AG09309 (cell line): Measurements from ENCODE around the gene MMP14.
A peak's percentile ranks its signal among the peaks of the same experiment; 100 is the strongest.
"Not testable (repeated sequence)": the region's sequence is repeated elsewhere in the genome, so short reads cannot be mapped to it uniquely, and the experiment has no call there.

Experiments
- DNase-seq: peaks from one replicate; pipeline ENCODE4 v3.0.0-alpha.2; 2010; ENCODE audit warnings: low read depth
- H3K4me3 ChIP-seq: 2 replicates; pipeline ENCODE4 v1.5.1; 2011; ENCODE audit warnings: mild to moderate bottlenecking, low read depth, low read length, moderate library complexity; ENCODE audit not compliant: control insufficient read depth
- TF ChIP-seq, protein P1 (sequence below): IDR thresholded peaks from 2 replicates; pipeline ENCODE4 v1.5.1; 2011; ENCODE audit warnings: mild to moderate bottlenecking, low read depth, low read length, inconsistent platforms; ENCODE audit not compliant: insufficient read depth, control insufficient read depth; ENCODE audit errors: missing control alignments

The MMP14 gene

GRCh38 chr14:22836301-22837113, at the start of gene MMP14:
TSS of gene MMP14 (plus strand) at chr14:22836585. CDS start at chr14:22836818, 233 bp downstream.
- peak within 1 kb of the TSS; percentile 86 for H3K4me3 ChIP-seq
- TF ChIP-seq, protein P1, sequence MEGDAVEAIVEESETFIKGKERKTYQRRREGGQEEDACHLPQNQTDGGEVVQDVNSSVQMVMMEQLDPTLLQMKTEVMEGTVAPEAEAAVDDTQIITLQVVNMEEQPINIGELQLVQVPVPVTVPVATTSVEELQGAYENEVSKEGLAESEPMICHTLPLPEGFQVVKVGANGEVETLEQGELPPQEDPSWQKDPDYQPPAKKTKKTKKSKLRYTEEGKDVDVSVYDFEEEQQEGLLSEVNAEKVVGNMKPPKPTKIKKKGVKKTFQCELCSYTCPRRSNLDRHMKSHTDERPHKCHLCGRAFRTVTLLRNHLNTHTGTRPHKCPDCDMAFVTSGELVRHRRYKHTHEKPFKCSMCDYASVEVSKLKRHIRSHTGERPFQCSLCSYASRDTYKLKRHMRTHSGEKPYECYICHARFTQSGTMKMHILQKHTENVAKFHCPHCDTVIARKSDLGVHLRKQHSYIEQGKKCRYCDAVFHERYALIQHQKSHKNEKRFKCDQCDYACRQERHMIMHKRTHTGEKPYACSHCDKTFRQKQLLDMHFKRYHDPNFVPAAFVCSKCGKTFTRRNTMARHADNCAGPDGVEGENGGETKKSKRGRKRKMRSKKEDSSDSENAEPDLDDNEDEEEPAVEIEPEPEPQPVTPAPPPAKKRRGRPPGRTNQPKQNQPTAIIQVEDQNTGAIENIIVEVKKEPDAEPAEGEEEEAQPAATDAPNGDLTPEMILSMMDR: peak; percentile 66
- no peak for DNase-seq

DNA sequence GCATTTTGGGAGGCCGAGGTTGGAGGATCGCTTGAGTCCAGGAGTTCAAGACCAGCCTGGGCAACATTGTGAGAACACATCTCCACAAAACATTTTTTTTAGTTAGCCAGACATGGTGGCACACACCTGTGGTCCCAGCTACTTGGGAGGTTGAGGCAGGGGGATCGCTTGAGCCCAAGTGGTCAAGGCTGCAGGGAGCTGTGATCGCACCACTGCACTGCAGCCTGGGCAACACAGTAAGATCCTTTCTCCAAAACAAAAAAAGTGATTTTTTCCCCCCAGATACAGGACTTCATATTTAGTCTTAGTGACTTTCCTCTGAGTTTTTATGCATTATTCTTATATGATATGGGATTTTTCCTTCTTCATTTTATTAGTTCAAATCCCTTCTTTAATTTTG, 49.7 kb upstream of the MMP14 start:
- TF ChIP-seq, protein P1: no peak
- no peak for DNase-seq
- no peak overlapping the region for H3K4me3 ChIP-seq

DNA sequence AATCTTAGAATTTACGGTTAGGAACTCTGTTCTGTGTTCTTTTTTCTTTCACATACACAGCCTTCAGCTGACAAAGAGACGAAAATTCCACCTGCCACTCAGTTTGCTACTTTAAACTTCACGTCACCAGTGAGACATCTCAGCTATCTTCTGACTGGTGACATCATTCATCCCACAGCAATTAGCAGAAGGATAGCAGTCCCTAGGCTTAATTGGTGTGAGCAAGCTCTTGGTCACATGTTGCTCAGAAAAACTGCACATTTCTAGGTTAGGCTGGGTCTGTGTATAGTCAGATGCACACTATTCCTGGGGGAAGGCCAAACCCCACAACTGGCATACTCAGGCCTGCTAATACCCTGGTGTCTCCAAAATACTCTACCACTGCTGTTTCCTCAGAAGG, 45.1 kb upstream of the MMP14 start:
- TF ChIP-seq, protein P1: no peak
- H3K4me3 ChIP-seq: no peak overlapping the region
- DNase-seq: peak; percentile 23

DNA sequence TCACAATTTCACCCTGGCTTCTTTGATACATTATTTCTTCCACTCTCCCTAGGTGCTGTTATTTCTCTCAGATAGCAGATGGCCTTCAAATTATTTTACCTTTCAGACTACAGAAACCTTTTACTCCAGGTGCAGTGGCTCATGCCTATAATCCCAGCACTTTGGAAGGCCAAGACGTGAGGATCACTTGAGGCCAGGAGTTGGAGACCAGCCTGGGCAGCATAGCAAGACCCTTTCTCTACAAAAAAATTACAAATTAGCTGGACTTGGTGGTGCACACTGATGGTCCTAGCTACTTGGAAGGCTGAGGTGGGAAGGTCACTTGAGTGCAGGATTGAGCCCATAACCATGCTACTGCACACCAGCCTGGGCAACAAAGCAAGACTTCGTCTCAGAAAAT, 44.2 kb upstream of the MMP14 start:
- no peak for DNase-seq
- no peak overlapping the region for H3K4me3 ChIP-seq
- TF ChIP-seq, protein P1: no peak

DNA sequence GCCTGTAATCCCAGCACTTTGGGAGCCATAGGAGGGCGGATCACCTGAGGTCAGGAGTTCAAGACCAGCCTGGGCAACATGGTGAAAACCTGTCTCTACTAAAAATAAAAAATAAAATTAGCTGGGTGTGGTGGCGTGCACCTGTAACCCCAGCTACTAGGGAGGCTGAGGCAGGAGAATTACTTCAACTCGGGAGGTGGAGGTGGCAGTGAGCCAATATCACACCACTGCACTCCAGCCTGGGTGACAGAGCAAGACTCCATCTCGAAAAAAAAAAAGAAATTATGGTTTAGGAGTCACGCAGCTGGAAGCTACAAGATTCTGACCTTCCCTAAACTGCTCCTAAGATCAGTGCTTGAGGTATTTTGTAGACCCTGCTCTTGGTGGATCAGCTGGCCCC, 42.8 kb upstream of the MMP14 start:
- not testable (repeated sequence) for H3K4me3 ChIP-seq, DNase-seq

GRCh38 chr14:22793976-22794375, 42.4 kb upstream of the MMP14 start:
- no peak overlapping the region for H3K4me3 ChIP-seq
- TF ChIP-seq, protein P1: no peak
- DNase-seq: no peak

GRCh38 chr14:22794551-22794951, 41.8 kb upstream of the MMP14 start:
- DNase-seq: no peak
- no peak overlapping the region for H3K4me3 ChIP-seq
- TF ChIP-seq, protein P1: no peak
